Activated CD8-positive, alpha-beta T cell treated with anti-CD3 and anti-CD28 coated beads for 36 hours (primary cell): ENCODE measurements around the gene CACNG4. TPM values are rescaled to one million over a fixed set of nuclear protein-coding genes. Genes with fewer than 3 reads are reported as not detected.

Source experiments
- ATAC-seq: fragments of 200-7000 bp; cut with Tn5 transposase; one replicate; pipeline ENCODE4 v1.10.0; 2021; ENCODE audit warnings: mild to moderate bottlenecking, moderate library complexity
- CTCF ChIA-PET: fragments of 350-600 bp; sonication (Branson Sonifier 250); formaldehyde crosslinking; loops from one replicate; lab custom pipeline; 2021; ENCODE audit warnings: antibody characterized with exemption; lab: Charles Lee
- POLR2A ChIA-PET: fragments of 350-600 bp; sonication (Branson Sonifier 250); formaldehyde crosslinking; loops from one replicate; lab custom pipeline; 2021; ENCODE audit warnings: antibody characterized with exemption; lab: Charles Lee
- DNase-seq: peaks from one replicate; pipeline ENCODE4 v3.0.0-alpha.2; 2020
- H3K27ac Mint-ChIP-seq: one replicate; pipeline ENCODE4 v1.8.0; 2021; ENCODE audit warnings: mild to moderate bottlenecking, mixed read lengths
- H3K27me3 Mint-ChIP-seq: one replicate; pipeline ENCODE4 v1.8.0; 2021; ENCODE audit warnings: mixed read lengths
- H3K36me3 Mint-ChIP-seq: one replicate; pipeline ENCODE4 v1.8.0; 2021; ENCODE audit warnings: low read depth, mixed read lengths
- H3K4me1 Mint-ChIP-seq: one replicate; pipeline ENCODE4 v1.8.0; 2021; ENCODE audit warnings: low read depth, mixed read lengths
- H3K4me3 Mint-ChIP-seq: one replicate; pipeline ENCODE4 v1.8.0; 2021; ENCODE audit warnings: mild to moderate bottlenecking, moderate library complexity, mixed read lengths
- H3K9me3 Mint-ChIP-seq: one replicate; pipeline ENCODE4 v1.8.0; 2021; ENCODE audit warnings: mixed read lengths
- CTCF ChIP-seq: fragments of 200-600 bp; IDR thresholded peaks from one replicate; pipeline ENCODE4 v1.8.0; 2022; ENCODE audit warnings: antibody characterized with exemption, mild to moderate bottlenecking
- intact Hi-C: fragments of 100-400 bp; cut with micrococcal nuclease; formaldehyde crosslinking; loops from one replicate; pipeline ENCODE4 v1.10.0; 2022
- total RNA-seq, 2 experiments: library from RNA; stranded (reverse); gene quantifications; one replicate each; pipeline ENCODE4 v1.2.3, GENCODE V29; 2021

CACNG4 gene
- total RNA-seq, 2 experiments from 2014 or later: not detected

- Mint-ChIP-seq H3K4me1 (no peaks in the 10 kb centered on the region), H3K27ac (no peak overlapping the region), H3K9me3 (no peaks in the 10 kb centered on the region), H3K4me3 (no peak overlapping the region), H3K36me3 (no peaks in the 10 kb centered on the region), H3K27me3 (peaks cover 2% of the 10 kb centered on the region)
- ATAC-seq (no peak), DNase-seq (no peak)
- no peak for TF ChIP-seq CTCF
- intact Hi-C loops: no loop called here
- CTCF ChIA-PET: no interaction called here
- POLR2A ChIA-PET: no interaction called here
These were observed 39.7 kb downstream of the CACNG4 start for GRCh38 chr17:67004181-67004580.

GRCh38 chr17:67007266-67007665 is 42.8 kb downstream of the CACNG4 start:
- TF ChIP-seq CTCF: no peak
- Mint-ChIP-seq H3K36me3 (no peaks in the 10 kb centered on the region), H3K27ac (no peak overlapping the region), H3K27me3 (peaks cover 3% of the 10 kb centered on the region), H3K4me3 (no peak overlapping the region), H3K9me3 (no peaks in the 10 kb centered on the region), H3K4me1 (no peaks in the 10 kb centered on the region)
- ChIA-PET POLR2A (no interaction called here), CTCF (no interaction called here)
- intact Hi-C loops: no loop called here
- ATAC-seq (no peak), DNase-seq (no peak)

- no peak for ATAC-seq
- DNase-seq: no peak
- H3K9me3 Mint-ChIP-seq: no peaks in the 10 kb centered on the region
- TF ChIP-seq CTCF: no peak
- intact Hi-C loops: no loop called here
- peaks cover 4% of the 10 kb centered on the region for H3K27me3 Mint-ChIP-seq
- no peak overlapping the region for H3K27ac Mint-ChIP-seq
- no peaks in the 10 kb centered on the region for H3K4me1 Mint-ChIP-seq
- no peaks in the 10 kb centered on the region for H3K36me3 Mint-ChIP-seq
- ChIA-PET CTCF (no interaction called here), POLR2A (no interaction called here)
- H3K4me3 Mint-ChIP-seq: no peak overlapping the region
These were observed 43.6 kb downstream of the CACNG4 start for GRCh38 chr17:67008101-67008500.

- peaks cover 5% of the 10 kb centered on the region for H3K27me3 Mint-ChIP-seq
- intact Hi-C loops: no loop called here
- no peaks in the 10 kb centered on the region for H3K36me3 Mint-ChIP-seq
- H3K9me3 Mint-ChIP-seq: no peaks in the 10 kb centered on the region
- no peaks in the 10 kb centered on the region for H3K4me1 Mint-ChIP-seq
- no peak for DNase-seq
- H3K4me3 Mint-ChIP-seq: no peak overlapping the region
- TF ChIP-seq CTCF: no peak
- no peak for ATAC-seq
- no peak overlapping the region for H3K27ac Mint-ChIP-seq
- POLR2A ChIA-PET: no interaction called here
- CTCF ChIA-PET: no interaction called here
These were observed 47.1 kb downstream of the CACNG4 start for GRCh38 chr17:67011527-67012175.

GRCh38 chr17:67013891-67014290 is 49.4 kb downstream of the CACNG4 start:
- Mint-ChIP-seq H3K9me3 (no peaks in the 10 kb centered on the region), H3K27me3 (peaks cover 5% of the 10 kb centered on the region), H3K4me1 (no peaks in the 10 kb centered on the region), H3K4me3 (no peak overlapping the region), H3K36me3 (no peaks in the 10 kb centered on the region), H3K27ac (no peak overlapping the region)
- POLR2A ChIA-PET: no interaction called here
- ATAC-seq (no peak), DNase-seq (no peak)
- intact Hi-C loops: no loop called here
- CTCF ChIA-PET: no interaction called here
- no peak for TF ChIP-seq CTCF
